HuH-7 (cell line): ENCODE data around the gene ARHGEF28.

ENCODE experiments used
- DNase-seq: peaks from one replicate; pipeline ENCODE4 v3.0.0; 2011; ENCODE audit warnings: low spot score

ARHGEF28 gene

DNA sequence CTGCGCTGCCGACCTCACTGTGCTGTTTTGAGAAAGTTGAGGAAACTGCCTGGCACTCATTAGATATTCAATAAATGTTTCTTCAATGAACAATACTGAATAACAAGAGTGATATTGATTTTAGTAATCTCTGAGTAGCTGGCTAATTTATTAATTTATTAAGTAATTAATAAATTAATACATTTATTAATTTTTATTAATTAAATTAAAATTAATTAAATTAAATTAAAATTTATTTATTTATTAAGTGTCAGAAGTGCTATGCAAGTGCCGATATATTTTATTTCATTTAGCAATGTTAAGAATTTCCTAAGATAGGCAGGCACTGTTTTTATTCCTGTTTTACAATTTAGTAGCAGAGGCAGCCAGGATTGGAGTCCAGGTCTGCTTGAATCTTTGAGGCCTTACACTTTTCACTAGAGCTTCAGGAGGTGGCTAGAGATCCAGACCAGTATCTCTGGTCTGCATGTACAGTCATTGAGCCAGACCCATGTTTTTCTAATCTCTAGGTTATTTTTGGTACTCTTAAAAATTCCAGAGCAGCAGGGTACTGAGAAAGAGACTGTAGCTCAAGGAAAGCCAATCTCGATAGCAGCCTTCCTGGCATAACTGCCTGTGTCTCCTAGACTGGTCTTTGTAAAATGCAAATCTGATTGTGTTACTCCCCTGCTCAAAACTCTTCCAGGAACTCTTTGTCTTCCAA lies 109.2 kb downstream of the ARHGEF28 start:
- DNase-seq = no peak

DNA sequence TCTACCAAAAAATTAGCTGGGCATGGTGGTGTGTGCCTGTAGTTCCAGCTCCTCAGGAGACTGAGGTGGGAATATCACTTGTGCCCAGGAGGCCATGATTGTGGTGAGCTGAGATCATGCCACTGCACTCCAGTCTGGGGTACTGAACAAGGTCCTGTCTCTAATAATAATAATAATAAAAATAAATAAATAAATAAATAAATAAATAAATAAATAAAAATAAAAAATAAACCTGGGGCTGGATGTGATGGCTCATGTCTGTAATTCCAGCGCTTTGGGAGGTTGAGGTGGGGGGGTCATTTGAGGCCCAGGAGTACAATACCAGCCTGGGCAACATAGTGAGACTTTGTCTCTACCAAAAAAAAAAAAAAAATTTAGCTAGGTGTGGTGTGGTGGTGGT lies 113.7 kb downstream of the ARHGEF28 start:
- DNase-seq = no peak

- DNase-seq = no peak
These were observed 114.3 kb downstream of the ARHGEF28 start for GRCh38 chr5:73740274-73740790.

GRCh38 chr5:73743161-73743560 lies 117.2 kb downstream of the ARHGEF28 start:
- DNase-seq = no peak

DNA sequence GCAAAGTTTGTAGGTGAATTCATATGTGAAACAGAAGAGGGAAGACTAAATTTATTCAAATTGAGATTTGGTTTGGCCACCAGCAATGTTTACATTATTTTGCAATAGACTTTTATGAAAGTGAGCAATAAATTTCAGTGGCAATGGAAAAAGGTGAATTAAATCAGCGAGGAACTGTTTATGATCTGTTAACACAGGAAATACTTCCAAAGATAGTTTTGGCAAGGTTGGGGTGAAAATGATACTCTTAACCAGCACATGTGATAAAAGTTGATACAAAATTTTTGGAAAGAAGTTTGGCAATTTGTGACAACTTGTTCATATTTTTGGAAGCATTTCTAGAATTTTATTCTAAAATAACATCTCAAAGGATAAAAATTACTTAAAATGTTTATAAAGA lies 119.8 kb downstream of the ARHGEF28 start:
- DNase-seq = no peak

DNA sequence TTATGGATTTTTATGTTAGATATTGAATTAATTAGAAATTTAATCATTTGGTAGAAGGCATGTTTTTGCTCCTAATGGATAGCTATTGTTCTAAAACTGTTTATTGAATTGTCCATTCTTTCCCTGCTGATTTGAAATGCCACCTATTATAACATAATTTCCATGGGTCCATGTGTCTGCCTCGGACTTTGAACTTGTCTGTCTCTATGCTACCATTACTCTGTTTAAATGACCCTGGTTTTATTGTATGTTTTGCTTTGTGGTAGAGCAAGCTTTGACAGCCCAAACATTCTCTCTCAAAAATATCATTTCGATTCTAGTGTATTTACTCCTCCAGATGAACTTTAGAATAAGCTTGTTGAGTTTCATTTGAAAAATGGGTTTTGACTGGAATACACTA lies 120.6 kb downstream of the ARHGEF28 start:
- peak; percentile 45 for DNase-seq

DNA sequence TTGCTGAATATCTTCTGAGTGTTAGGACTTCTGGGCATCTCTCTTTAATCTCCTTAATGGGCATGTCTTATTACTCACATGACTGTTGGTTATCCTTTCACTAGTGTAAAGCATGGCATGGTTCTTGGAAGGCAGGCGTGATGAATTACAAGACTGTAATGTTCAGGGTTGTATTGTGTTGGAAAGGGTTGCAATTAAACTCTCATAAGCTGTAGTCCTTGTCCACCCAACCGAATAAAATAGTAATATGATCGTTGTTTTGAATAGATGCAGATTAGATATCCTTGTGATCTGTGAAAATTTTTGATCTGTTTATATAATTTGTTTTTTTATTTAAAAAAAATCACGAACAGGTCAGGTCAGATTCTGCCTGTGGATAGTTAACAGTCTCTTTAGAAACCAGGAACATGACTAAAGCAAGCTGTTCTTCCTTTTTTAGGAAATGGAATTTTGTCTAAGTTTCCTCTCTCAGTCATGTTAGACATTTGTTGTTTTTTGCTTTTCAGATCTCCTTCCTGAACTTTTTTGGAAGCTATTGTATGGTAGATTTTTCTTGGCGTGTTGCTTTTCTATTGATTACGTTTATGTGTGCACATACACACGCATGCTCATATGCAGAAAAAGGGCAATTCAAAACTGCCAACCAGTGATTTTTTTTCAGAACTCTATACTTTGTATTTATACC lies 121.8 kb downstream of the ARHGEF28 start:
- no peak for DNase-seq

GRCh38 chr5:73748510-73749400 lies 122.8 kb downstream of the ARHGEF28 start:
- no peak for DNase-seq

DNA sequence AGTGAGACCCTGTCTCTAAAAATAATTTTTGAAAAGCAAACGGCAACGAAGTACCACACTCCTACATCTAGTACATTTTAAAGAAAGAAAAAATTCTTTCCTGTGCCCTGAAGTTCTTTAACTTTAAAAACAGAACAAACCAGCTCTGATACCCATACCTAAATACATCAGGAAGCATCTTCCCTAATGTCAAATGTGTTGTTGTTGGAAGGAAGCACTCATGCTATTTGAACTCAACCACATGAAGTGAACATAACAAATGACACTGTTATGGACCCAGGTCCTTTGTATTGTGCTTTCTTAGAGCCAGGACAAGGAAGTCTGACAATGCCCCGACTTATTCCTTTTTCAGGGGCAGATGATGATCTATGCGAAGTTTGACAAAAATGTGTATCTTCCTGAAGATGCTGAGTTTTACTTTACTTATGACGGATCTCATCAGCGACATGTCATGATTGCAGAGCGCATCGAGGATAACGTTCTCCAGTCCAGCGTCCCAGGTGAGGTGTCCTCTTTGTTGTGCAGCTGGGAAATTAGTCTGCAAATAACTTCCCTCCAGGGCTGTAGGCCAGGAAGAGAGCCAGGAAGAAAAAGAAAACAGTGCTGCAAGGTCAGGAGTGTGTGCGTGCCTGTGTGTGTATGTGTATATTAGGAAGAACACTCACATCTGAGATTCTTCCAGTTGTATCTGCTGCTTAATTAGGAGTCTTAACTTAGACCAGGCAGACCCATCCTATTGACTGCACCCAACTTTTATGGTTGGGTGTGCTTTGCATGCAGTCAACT lies 123.7 kb downstream of the ARHGEF28 start:
- no peak for DNase-seq

DNA sequence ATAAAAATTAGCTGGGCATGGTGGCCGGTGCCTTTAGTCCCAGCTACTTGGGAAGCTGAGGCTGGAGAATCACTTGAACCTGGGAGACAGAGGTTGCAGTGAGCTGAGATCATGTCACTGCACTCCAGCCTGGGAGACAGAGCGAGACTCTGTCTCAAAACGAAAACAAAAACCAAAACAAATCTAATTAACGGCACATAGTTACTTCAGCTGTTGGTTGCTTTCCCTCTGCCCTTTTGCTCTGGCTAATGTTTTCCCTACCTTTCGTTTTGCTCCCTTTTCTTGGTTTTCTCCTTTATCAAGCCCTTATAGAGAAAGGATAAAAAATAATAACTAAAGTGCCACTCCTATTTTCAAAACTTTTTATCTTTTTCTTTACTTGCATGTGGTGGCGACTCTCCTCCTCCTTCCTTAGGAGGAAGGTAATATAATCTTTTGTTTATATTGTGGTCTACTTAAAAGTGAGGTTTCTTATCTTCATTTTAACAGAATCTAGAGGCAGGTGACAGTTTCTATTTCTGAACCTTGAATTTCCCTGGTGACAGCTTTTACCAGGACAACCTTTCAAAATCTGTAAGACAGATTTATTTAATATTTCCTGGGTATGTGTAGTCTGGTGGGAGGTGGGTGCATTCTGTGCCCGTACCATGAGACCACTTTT lies 125.4 kb downstream of the ARHGEF28 start:
- no peak for DNase-seq

DNA sequence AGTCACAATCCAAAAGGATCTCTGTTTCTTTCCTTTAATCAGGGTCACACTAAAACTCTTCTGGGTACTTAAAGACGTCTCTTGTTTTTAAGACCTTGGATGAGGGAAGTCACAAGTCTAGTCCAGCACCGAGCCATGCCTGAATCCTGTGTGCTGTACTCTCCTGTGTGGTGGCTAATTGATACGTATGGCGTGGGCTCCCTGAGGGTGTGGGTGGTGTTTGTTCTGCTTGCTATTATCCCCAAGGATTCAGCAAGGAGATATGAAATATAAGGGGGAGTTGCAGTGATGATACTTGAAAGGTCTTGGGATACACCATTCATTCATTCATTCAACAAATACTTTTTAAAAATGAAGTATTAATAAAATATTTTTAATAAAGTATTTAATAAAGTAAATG lies 128.3 kb downstream of the ARHGEF28 start:
- DNase-seq = no peak

DNA sequence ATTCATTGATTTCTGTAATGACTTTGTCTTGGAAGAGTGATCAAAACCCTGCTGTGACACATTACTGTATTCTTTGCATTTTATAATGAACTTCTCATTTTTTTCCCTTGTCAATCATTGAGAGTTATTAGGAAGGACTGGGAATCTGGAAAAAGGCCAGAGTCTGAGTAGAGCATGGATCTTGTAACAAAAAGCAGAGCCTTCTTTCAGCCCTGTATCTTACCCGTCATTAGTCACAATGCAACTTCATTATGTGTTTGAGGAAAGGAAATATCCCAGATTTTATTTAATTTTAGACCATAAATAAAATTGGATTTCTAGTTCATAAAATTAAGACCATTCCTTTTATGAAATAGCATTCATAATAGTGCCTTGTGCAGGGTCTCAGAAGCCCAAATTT lies 131.4 kb downstream of the ARHGEF28 start:
- no peak for DNase-seq

DNA sequence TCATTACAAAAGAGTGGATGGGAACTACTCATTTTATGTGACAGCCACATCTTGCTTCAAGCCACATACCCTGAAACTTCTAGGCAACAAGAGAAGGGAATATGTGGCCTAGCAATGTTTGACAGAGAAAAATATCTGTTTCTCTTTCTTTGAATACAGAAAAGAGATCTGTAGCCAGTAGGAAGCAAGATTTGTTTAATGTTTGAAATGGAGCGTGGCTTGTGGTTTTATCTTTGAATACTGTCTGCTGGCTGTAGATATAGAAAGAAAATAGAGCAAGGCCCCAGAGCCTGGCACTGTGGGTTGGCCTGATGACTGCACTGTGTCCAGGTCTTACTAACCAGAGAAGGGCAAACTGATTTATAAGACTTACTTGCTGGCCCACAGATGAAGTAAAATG lies 133.8 kb downstream of the ARHGEF28 start:
- no peak for DNase-seq

GRCh38 chr5:73763300-73764032 lies 137.5 kb downstream of the ARHGEF28 start:
- DNase-seq = no peak

DNA sequence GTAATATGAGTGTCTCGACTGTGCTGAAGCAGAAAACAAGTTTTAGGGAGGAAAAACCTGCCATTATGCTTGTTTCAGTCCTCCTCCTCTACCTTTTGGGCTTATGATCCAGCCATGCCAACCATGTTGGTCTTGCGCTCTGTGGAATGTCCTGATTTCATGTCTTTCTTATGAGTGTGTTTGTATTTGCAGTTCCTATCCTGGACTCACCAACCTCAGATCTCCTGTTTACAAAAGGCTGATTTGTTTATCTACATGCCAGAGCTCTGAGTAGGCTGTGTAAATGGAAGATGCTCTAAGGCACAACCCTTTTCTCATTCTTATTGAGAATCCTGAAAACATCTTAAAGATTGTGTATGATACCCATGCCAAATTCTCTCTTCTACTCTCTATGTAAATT lies 138.6 kb downstream of the ARHGEF28 start:
- DNase-seq = no peak

DNA sequence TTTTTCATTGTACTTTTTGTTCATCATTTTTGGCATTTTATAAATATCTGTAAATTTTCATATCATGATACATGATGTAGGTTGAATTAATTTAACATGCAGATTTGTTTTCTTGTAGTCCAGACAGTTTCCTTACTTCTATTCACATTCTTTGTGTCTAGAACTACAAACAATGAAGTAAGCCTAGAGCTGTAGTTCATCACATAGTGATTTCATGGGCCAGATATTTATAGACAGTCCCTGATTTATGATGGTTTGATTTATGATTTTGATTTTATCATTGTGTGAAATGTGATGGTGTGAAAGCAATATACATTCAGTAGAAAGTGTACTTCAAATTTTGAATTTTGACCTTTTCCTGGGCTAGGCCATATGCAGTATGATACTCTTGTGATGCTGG lies 139.0 kb downstream of the ARHGEF28 start:
- no peak for DNase-seq

- no peak for DNase-seq
These were observed 140.9 kb downstream of the ARHGEF28 start for GRCh38 chr5:73766902-73767301.

DNA sequence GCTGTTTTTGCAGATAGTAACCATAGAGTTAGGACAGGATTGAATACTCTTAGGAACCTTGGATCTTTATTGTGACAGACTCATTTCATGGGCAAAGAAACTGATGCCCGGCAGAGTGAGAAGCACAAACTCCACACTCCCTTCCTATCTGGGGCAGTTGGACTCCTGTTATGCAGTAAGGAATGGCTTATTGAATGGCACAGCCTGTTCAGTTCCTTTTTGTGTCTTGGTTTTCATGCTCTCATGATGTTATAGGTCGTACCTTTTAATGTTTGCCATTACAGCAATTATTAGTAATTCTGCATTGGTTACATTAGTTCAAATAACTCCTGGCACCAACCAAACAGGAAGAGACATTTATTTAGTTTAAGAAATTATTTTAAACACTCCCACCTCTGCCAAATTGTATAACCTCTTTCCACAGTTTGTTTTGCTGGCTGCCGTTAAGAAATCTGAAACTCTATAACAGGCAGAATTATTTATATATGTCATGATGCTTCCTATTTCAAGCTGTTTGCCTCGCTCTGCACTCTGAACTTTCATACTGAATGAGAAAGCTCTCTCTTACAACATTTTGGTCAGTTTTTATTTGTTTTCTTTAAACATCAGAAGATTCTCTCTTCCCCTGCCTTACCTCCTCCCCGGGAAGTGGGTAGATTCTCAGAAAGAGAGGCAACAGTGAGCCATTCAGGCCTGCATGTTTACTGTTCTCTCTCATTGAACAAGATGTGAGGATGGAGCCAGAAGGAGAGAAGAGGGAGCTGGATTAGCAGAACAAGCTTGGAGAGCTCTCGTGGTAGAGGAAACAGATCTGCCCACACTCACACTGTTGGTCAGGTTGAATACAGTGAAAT lies 144.4 kb downstream of the ARHGEF28 start:
- no peak for DNase-seq

- no peak for DNase-seq
These were observed 148.9 kb downstream of the ARHGEF28 start for GRCh38 chr5:73774924-73775323.

DNA sequence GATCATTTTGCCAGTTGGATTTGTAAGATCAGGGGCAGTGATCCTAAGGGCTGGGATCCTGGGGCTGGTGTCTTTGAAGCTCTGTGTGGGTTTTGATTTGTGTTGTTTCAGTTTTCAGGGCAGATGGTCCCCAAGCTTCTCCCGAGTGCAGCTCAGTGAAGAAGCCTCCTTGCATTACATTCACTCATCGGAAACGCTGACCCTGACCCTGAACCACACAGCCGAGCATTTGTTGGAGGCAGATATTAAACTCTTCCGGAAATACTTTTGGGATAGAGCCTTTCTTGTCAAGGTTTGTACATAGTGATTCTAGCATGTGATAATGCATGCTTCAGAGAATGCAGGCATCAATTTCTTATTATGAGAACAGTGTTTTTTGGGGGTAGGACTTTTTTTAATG lies 150.4 kb downstream of the ARHGEF28 start:
- no peak for DNase-seq
